ENCODE measurements around the gene SCFD2. TPM values are rescaled to one million over a fixed set of nuclear protein-coding genes. Genes with fewer than 3 reads are reported as not detected.

SCFD2 gene
- total and polyA plus RNA-seq, 7 donors, result 5.8 to 13.3 (median 11.2) TPM

DNA sequence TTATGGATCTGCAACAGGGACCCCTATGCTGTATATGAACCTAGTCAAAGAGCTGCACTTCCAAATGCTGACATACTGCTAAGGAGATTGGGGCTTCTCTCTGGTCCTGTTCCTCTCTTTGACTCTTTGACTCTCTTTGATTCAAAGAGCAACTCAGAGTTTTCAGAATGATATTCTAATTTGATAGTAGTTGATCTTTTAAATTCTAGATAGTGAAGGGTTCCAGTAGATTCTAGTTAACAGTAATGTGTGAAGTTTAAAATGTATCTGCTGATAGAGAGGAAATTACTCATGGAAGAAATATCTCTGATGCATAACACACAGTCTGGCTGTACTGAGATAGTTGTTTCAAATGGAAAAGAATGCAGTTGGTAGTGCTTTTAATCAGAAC, 264.7 kb downstream of the SCFD2 start:
- Histone ChIP-seq H3K27ac (no peak overlapping the region), H3K36me3 (ENCODE audit: insufficient read depth in 1 of 2, low read depth in 1 of 2) (no peaks in the 10 kb centered on the region), H3K27me3 (ENCODE audit: insufficient read depth in 3 of 3, low read length in 2 of 3) (no peaks in the 10 kb centered on the region), H3K4me3 (no peak overlapping the region), H3K9me3 (no peaks in the 10 kb centered on the region), H3K4me1 (no peaks in the 10 kb centered on the region)
- TF ChIP-seq CTCF (IDR thresholded peaks at IDR 0.05), result no peak
- DNase-seq, result no peak
- ATAC-seq, result no peak
- intact Hi-C loops (cut with DNase I), result no loop called here

DNA sequence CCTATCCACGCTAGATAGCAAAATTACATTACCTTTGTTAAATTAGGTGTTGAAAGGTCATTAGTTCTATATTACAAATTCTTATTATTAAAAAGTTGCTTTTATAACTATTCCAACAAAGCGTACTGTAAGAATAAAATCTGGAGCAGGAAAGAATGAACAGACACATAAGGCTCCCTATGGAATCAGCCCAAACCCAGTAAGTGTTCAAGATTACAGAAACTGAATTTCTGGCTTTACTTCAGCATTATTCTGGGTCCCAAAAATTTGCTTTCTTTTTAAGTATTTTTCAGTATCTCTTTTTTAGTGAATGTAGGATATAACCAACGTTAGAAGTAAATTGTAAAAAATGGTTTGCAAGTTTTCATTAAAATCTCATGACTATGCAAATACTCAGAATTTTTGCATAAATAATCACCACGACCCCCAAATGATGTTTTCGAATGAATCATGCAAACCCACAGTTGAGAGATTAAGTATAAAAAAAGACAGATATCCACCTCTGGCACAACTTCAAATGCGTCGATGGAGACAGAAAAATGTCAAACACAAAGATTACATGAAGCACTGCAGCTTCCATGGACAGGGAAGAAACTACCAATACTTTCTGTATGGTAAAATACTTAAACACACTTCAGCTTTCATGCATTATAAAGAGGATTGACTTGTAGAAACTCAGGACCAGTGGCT, 265.2 kb downstream of the SCFD2 start:
- Histone ChIP-seq H3K4me1 (no peaks in the 10 kb centered on the region), H3K9me3 (no peaks in the 10 kb centered on the region), H3K27me3 (ENCODE audit: insufficient read depth in 3 of 3, low read length in 2 of 3) (no peaks in the 10 kb centered on the region), H3K27ac (no peak overlapping the region), H3K36me3 (ENCODE audit: insufficient read depth in 1 of 2, low read depth in 1 of 2) (no peaks in the 10 kb centered on the region), H3K4me3 (no peak overlapping the region)
- ATAC-seq (no peak), DNase-seq (no peak)
- no peak for TF ChIP-seq CTCF (IDR thresholded peaks at IDR 0.05)
- intact Hi-C loops (cut with DNase I), result no loop called here
- WGBS, 3 donors, result 48 to 72% (median 66%) methylated on average over 7 of the region's 7 CpGs

DNA sequence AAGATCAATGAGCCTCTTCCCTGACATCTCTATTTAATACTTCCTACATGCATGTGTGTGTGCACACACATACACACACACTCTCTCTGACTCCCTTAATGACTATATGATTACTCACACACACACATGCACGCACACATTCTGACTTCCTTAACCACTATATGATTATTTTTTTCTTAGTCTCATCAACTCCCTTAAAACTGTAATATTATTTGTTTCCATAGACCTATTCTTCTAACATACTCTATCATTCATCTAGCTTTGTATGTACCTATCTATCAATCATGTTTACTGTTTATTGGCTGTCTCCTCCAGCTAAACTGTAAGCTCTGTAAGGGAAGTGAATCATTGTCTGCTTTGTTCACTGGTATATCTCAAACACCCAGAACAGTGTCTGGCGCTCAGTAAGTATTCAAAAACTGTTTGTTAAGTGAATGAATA, 267.2 kb downstream of the SCFD2 start:
- ATAC-seq (no peak), DNase-seq (no peak)
- Histone ChIP-seq H3K27ac (no peak overlapping the region), H3K4me1 (no peaks in the 10 kb centered on the region), H3K4me3 (no peak overlapping the region), H3K36me3 (ENCODE audit: insufficient read depth in 1 of 2, low read depth in 1 of 2) (no peaks in the 10 kb centered on the region), H3K9me3 (no peaks in the 10 kb centered on the region), H3K27me3 (ENCODE audit: insufficient read depth in 3 of 3, low read length in 2 of 3) (no peaks in the 10 kb centered on the region)
- no peak for TF ChIP-seq CTCF (IDR thresholded peaks at IDR 0.05)
- WGBS, 3 donors, result 70 to 99% (median 94%) methylated on average over 2 of the region's 2 CpGs
- intact Hi-C loops (cut with DNase I), result no loop called here

GRCh38 chr4:53094040-53094439, 271.8 kb downstream of the SCFD2 start:
- WGBS, 3 donors, result 89 to 92% (median 89%) methylated on average over 1 of the region's 1 CpG
- H3K27me3 ChIP-seq (ENCODE audit: insufficient read depth in 3 of 3, low read length in 2 of 3), result no peaks in the 10 kb centered on the region
- no peak overlapping the region for H3K4me3 ChIP-seq
- ATAC-seq (no peak), DNase-seq (no peak)
- TF ChIP-seq CTCF (IDR thresholded peaks at IDR 0.05), result no peak
- no peaks in the 10 kb centered on the region for H3K36me3 ChIP-seq (ENCODE audit: insufficient read depth in 1 of 2, low read depth in 1 of 2)
- H3K27ac ChIP-seq, result no peak overlapping the region
- intact Hi-C loops (cut with DNase I), result no loop called here
- no peaks in the 10 kb centered on the region for H3K9me3 ChIP-seq
- H3K4me1 ChIP-seq, result peaks cover 20% of the 10 kb centered on the region
